HL-60 (cell line): Measurements from ENCODE around the gene SLC12A1.
A peak's percentile ranks its signal among the peaks of the same experiment; 100 is the strongest.

Experiments used
- CTCF ChIP-seq: IDR thresholded peaks from one replicate; pipeline ENCODE4 v1.5.1; 2011; ENCODE audit warnings: low read length, control low read depth, inconsistent platforms; ENCODE audit not compliant: insufficient read depth
- GABPA ChIP-seq: IDR thresholded peaks from 2 replicates; pipeline ENCODE4 v1.6.1; 2012; ENCODE audit warnings: low read depth
- POLR2AphosphoS5 ChIP-seq: IDR thresholded peaks from 2 replicates; pipeline ENCODE4 v1.6.1; 2012; ENCODE audit warnings: low read depth
- REST ChIP-seq: IDR thresholded peaks from 2 replicates; pipeline ENCODE4 v1.6.1; 2012; ENCODE audit warnings: low read depth; ENCODE audit not compliant: insufficient replicate concordance
- SPI1 ChIP-seq: IDR thresholded peaks from 2 replicates; pipeline ENCODE4 v1.6.1; 2012; ENCODE audit warnings: low read depth, mild to moderate bottlenecking, borderline replicate concordance

GRCh38 chr15:48343865-48344264, 137.8 kb downstream of the SLC12A1 start:
- no peak for TF ChIP-seq CTCF
- peak; percentile 38; the same call in 1 of the 2 replicates for TF ChIP-seq POLR2AphosphoS5
- TF ChIP-seq REST: no peak
- no peak for TF ChIP-seq GABPA
- TF ChIP-seq SPI1: no peak
